A549 (cell line): ENCODE data around the gene TMEM176B. TPM values are rescaled to one million over a fixed set of nuclear protein-coding genes. Genes with fewer than 3 reads are reported as not detected.

ENCODE experiments used
- ATAC-seq, 2 experiments: fragments of 200-7000 bp in 1 of 2; fragments of >200 bp in 1 of 2; cut with Nextera tagmentation in 1 of 2; cut with Tn5 transposase in 1 of 2; 3 replicates each; pipeline versions ENCODE4 v1.8.0 to v1.9.1; 2018 to 2020; ENCODE audit warnings: mild to moderate bottlenecking in 1 of 2, moderate library complexity in 1 of 2
- CTCF ChIA-PET: fragments of 300-600 bp; sonication (Branson Sonifier 250); formaldehyde crosslinking; extraction: SDS; loops from one replicate; lab custom pipeline; 2021; ENCODE audit warnings: antibody characterized with exemption, inconsistent platforms; lab: Yijun Ruan, JAX
- POLR2A ChIA-PET: fragments of 350-600 bp; formaldehyde crosslinking; extraction: SDS; loops from one replicate; lab custom pipeline; 2021; ENCODE audit warnings: antibody characterized with exemption, inconsistent platforms; lab: Yijun Ruan, JAX
- DNase-seq, 2 experiments: peaks; one replicate each; pipeline versions ENCODE4 v3.0.0 to v3.0.0-alpha.2; 2011 to 2016; ENCODE audit warnings: low read depth in 1 of 2, low spot score in 1 of 2
- FAIRE-seq: peaks from 2 replicates; lab custom pipeline; 2011; peaks lifted over from hg19 to GRCh38; lab: Jason Lieb, UNC
- H3K27ac ChIP-seq, 2 experiments: fragments of >200 bp; sonication (Bioruptor Twin); formaldehyde crosslinking; 3 replicates each; pipeline ENCODE4 v1.5.1; 2016 to 2017
- H3K4me1 ChIP-seq: fragments of >200 bp; sonication (Bioruptor Twin); formaldehyde crosslinking; 3 replicates; pipeline ENCODE4 v1.6.1; 2016
- H3K4me2 ChIP-seq: fragments of >200 bp; sonication (Bioruptor Twin); formaldehyde crosslinking; 3 replicates; pipeline ENCODE4 v1.6.1; 2016
- H3K4me3 ChIP-seq: fragments of >200 bp; sonication (Bioruptor Twin); formaldehyde crosslinking; 3 replicates; pipeline ENCODE4 v1.5.1; 2016
- H3K9me3 ChIP-seq: fragments of >200 bp; sonication (Bioruptor Twin); formaldehyde crosslinking; 3 replicates; pipeline ENCODE4 v1.6.1; 2016
- BHLHE40 ChIP-seq: IDR thresholded peaks from 2 replicates; pipeline ENCODE4 v1.6.1; 2012; ENCODE audit warnings: low read depth, low read length, inconsistent platforms
- CEBPB ChIP-seq, 2 experiments: fragments of >200 bp in 1 of 2; sonication (Bioruptor Twin) in 1 of 2; formaldehyde crosslinking in 1 of 2; IDR thresholded peaks; 2 replicates each; pipeline ENCODE4 v1.6.1; 2012 to 2016
- EP300 ChIP-seq, 2 experiments: fragments of >200 bp; sonication (Bioruptor Twin); formaldehyde crosslinking; IDR thresholded peaks; 2 replicates in 1 of 2; 3 replicates in 1 of 2; pipeline ENCODE4 v1.6.1; 2016 to 2017
- HDAC2 ChIP-seq: fragments of 200-600 bp; sonication (generic); IDR thresholded peaks from 2 replicates; pipeline ENCODE4 v1.6.1; 2016
- HOXB5 ChIP-seq: fragments of 250-450 bp; sonication (Bioruptor Pico); IDR thresholded peaks from 2 replicates; pipeline ENCODE4 v1.5.0; 2020; ENCODE audit warnings: mild to moderate bottlenecking, moderate library complexity
- KDM1A ChIP-seq: fragments of 200-600 bp; sonication (generic); IDR thresholded peaks from 2 replicates; pipeline ENCODE4 v1.6.1; 2016; ENCODE audit warnings: low read depth, mild to moderate bottlenecking
- NFE2L2 ChIP-seq: fragments of 150-350 bp; conservative IDR thresholded peaks from 2 replicates; pipeline ENCODE4 v1.6.1; 2014; ENCODE audit warnings: low read length
- NPAS2 ChIP-seq: fragments of 250-450 bp; sonication (Bioruptor Pico); IDR thresholded peaks from 2 replicates; pipeline ENCODE4 v1.8.0; 2022; ENCODE audit warnings: mild to moderate bottlenecking, moderate library complexity, borderline replicate concordance
- PHF8 ChIP-seq: fragments of 200-600 bp; sonication (generic); IDR thresholded peaks from 2 replicates; pipeline ENCODE4 v1.6.1; 2016; ENCODE audit warnings: low read depth, mild to moderate bottlenecking, antibody characterized with exemption, moderate library complexity, borderline replicate concordance
- POLR2A ChIP-seq: IDR thresholded peaks from 2 replicates; pipeline ENCODE4 v1.6.1; 2012; ENCODE audit warnings: mild to moderate bottlenecking, low read length
- RARB ChIP-seq: fragments of 250-450 bp; sonication (Bioruptor Pico); IDR thresholded peaks from 2 replicates; pipeline ENCODE4 v1.8.0; 2021; ENCODE audit warnings: mild to moderate bottlenecking, moderate library complexity
- RCOR1 ChIP-seq: fragments of 150-350 bp; IDR thresholded peaks from 2 replicates; pipeline ENCODE4 v1.6.1; 2014; ENCODE audit warnings: antibody characterized with exemption, low read length, low read depth
- RFX5 ChIP-seq: fragments of 450-650 bp; IDR thresholded peaks from 2 replicates; pipeline ENCODE4 v1.7.1; 2014; ENCODE audit warnings: antibody characterized with exemption, mild to moderate bottlenecking, moderate library complexity
- RNF2 ChIP-seq: fragments of 200-600 bp; sonication (generic); IDR thresholded peaks from 2 replicates; pipeline ENCODE4 v1.6.1; 2016; ENCODE audit warnings: low read depth, mild to moderate bottlenecking, antibody characterized with exemption, moderate library complexity, borderline replicate concordance
- TP53 ChIP-seq: fragments of 250-450 bp; sonication (Bioruptor Pico); IDR thresholded peaks from 2 replicates; pipeline ENCODE4 v1.5.0; 2021; ENCODE audit warnings: mild to moderate bottlenecking, moderate library complexity
- WGBS: methylation state at CpG from one replicate; pipeline ENCODE4 v1.1.6; 2017; ENCODE audit errors: missing lambda C conversion rate; 5-methylcytosine and 5-hydroxymethylcytosine counted together
- polyA plus RNA-seq, 4 experiments: library from polyadenylated mRNA; depleted of rRNA in 3 of 4; stranded (reverse); fragments of >200 nt; fragmentation: RNase III in 1 of 4; extraction: RNeasy Plus Mini Kit Qiagen cat#74134 plus additional on column Dnase treatment in 1 of 4; gene quantifications; 2 replicates in 3 of 4; 3 replicates in 1 of 4; pipeline ENCODE4 v1.2.3, GENCODE V29; 2011 to 2017
- TF ChIP-seq, protein P1 (sequence below): fragments of >200 bp; sonication (Bioruptor Twin); formaldehyde crosslinking; IDR thresholded peaks from 3 replicates; pipeline ENCODE4 v1.5.1; 2016
- TF ChIP-seq, protein P2 (sequence below): fragments of >200 bp; sonication (Bioruptor Twin); formaldehyde crosslinking; IDR thresholded peaks from 2 replicates; pipeline ENCODE4 v1.6.1; 2016
- TF ChIP-seq, protein P3 (sequence below): fragments of >200 bp; sonication (Bioruptor Twin); formaldehyde crosslinking; IDR thresholded peaks from 3 replicates; pipeline ENCODE4 v1.6.1; 2016
- TF ChIP-seq, protein P4 (sequence below): IDR thresholded peaks from 2 replicates; pipeline ENCODE4 v1.6.1; 2012; ENCODE audit warnings: low read depth, borderline replicate concordance

The TMEM176B gene
- polyA plus RNA-seq, 2 of the 4 experiments (the other 2 are of a cell fraction): 0.10 TPM; not detected in 1

DNA sequence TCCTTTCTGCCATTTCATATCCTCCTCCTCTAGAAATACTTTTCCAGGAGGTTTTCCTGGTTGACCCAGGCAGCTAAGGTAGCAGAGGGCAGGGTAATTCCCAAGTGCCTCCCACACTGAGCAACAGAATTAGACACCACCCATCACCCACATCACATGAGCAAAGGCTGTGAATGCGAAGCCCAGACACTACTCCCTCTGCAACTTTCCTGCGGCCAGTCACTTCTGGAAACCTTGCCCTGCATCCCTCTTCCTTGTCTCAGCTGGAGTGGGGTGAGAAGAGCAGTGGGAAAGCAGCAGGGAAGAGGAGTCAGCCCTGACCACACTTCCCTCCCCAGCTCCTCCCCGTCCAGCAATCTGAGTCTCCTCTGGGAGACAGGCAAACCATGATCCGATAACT is 15.2 kb downstream of the TMEM176B start:
- peak in 1 of 2 experiments; percentile 50; a peak in 3 of 6 replicates for ATAC-seq
- TF ChIP-seq, protein P1, sequence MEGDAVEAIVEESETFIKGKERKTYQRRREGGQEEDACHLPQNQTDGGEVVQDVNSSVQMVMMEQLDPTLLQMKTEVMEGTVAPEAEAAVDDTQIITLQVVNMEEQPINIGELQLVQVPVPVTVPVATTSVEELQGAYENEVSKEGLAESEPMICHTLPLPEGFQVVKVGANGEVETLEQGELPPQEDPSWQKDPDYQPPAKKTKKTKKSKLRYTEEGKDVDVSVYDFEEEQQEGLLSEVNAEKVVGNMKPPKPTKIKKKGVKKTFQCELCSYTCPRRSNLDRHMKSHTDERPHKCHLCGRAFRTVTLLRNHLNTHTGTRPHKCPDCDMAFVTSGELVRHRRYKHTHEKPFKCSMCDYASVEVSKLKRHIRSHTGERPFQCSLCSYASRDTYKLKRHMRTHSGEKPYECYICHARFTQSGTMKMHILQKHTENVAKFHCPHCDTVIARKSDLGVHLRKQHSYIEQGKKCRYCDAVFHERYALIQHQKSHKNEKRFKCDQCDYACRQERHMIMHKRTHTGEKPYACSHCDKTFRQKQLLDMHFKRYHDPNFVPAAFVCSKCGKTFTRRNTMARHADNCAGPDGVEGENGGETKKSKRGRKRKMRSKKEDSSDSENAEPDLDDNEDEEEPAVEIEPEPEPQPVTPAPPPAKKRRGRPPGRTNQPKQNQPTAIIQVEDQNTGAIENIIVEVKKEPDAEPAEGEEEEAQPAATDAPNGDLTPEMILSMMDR: no peak
- TF ChIP-seq NPAS2 (CRISPR knock-in tag) (no peak), NFE2L2 (no peak), RARB (CRISPR knock-in tag) (no peak), BHLHE40 (no peak), RNF2 (no peak), HOXB5 (CRISPR knock-in tag) (no peak), RCOR1 (no peak)
- TF ChIP-seq, protein P2, sequence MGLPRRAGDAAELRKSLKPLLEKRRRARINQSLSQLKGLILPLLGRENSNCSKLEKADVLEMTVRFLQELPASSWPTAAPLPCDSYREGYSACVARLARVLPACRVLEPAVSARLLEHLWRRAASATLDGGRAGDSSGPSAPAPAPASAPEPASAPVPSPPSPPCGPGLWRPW: no peak
- TF ChIP-seq, protein P3, sequence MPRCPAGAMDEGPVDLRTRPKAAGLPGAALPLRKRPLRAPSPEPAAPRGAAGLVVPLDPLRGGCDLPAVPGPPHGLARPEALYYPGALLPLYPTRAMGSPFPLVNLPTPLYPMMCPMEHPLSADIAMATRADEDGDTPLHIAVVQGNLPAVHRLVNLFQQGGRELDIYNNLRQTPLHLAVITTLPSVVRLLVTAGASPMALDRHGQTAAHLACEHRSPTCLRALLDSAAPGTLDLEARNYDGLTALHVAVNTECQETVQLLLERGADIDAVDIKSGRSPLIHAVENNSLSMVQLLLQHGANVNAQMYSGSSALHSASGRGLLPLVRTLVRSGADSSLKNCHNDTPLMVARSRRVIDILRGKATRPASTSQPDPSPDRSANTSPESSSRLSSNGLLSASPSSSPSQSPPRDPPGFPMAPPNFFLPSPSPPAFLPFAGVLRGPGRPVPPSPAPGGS: no peak
- CTCF ChIA-PET: interaction anchor here (0.7 kb wide), 1 partner anchor 387 kb away, joined by 3 read pairs; no protein-coding TSS in a partner anchor

DNA sequence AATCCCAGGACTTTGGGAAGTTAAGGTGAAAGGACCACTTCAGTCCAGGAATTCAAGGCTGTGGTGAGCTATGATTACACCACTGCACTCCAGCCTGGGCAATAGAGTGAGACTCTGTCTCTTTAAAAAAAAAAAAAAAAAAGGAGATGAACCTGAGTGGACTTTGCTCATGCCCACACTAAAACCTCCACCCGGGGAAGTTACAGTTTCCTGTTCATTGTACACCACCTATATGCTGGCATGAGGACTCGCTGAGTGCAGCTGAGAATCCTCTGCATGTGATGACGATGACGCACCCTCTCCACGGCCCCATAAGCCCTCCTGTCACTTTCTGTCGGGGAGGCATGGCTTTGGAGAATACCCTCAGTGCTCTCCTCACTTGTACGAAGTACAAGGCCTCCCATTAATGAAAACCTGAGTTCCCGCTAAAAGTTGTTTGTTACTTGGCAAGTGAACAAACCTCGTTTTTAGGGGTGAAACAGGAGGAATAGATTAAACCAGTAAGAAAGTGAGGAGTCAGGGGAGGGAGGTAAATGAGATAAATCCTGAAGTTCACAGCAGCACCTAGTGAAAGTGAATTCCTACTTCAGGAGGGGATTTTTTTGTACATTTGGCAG is 15.9 kb downstream of the TMEM176B start:
- CTCF ChIA-PET: interaction anchor here (0.6 to 0.7 kb wide), 2 partner anchors 85 to 1689 kb away, joined by 3 read pairs; no protein-coding TSS in a partner anchor
- ATAC-seq: peak in 1 of 2 experiments; percentile 47; a peak in 3 of 6 replicates
- no peak for FAIRE-seq

More for the DNA sequence above, 15.2 kb downstream of the TMEM176B start:
- FAIRE-seq (no peak), DNase-seq (no peak)
- Histone ChIP-seq H3K4me2 (no peak overlapping the region), H3K4me3 (no peak overlapping the region), H3K9me3 (no peaks in the 10 kb centered on the region), H3K4me1 (0 out of 3 replicates have a peak, but pooled peaks cover 12% of the 10 kb centered on the region), H3K27ac (no peak overlapping the region)
- 72% methylated on average over 4 of the region's 4 CpGs for WGBS
- POLR2A ChIA-PET: no interaction called here

More for the DNA sequence above, 15.9 kb downstream of the TMEM176B start:
- H3K27ac ChIP-seq: no peak overlapping the region
- no peak overlapping the region for H3K4me3 ChIP-seq
- peak in 1 of 2 experiments; percentile 12 for DNase-seq
- 40% methylated on average over 9 of the region's 9 CpGs for WGBS
- POLR2A ChIA-PET: no interaction called here
- no peaks in the 10 kb centered on the region for H3K9me3 ChIP-seq
- H3K4me2 ChIP-seq: peak overlapping the region; percentile 48
- no peak for TF ChIP-seq BHLHE40
- TF ChIP-seq, protein P4, sequence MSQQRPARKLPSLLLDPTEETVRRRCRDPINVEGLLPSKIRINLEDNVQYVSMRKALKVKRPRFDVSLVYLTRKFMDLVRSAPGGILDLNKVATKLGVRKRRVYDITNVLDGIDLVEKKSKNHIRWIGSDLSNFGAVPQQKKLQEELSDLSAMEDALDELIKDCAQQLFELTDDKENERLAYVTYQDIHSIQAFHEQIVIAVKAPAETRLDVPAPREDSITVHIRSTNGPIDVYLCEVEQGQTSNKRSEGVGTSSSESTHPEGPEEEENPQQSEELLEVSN: no peak
- TF ChIP-seq TP53 (CRISPR knock-in tag): no peak
- TF ChIP-seq EP300 (IDR thresholded peaks at IDR 0.05): no peak
- TF ChIP-seq, protein P2: no peak
- TF ChIP-seq, protein P1: no peak
- no peak for TF ChIP-seq RFX5
- no peak for TF ChIP-seq KDM1A
- no peak for TF ChIP-seq POLR2A
- no peak for TF ChIP-seq PHF8
- TF ChIP-seq HDAC2: no peak
- TF ChIP-seq, protein P3: no peak
- TF ChIP-seq RARB (CRISPR knock-in tag): no peak
- TF ChIP-seq CEBPB (IDR thresholded peaks at IDR 0.05): no peak
- H3K4me1 ChIP-seq: 0 out of 3 replicates have a peak, but pooled peaks cover 12% of the 10 kb centered on the region
